GM12874 (cell line): ENCODE results near the gene CGN.

Experiments
- CTCF ChIP-seq: IDR thresholded peaks from 2 replicates; pipeline ENCODE4 v1.5.1; 2011; ENCODE audit warnings: low read depth, mild to moderate bottlenecking, control low read depth, low read length, moderate library complexity; ENCODE audit not compliant: insufficient read depth

The CGN gene

GRCh38 chr1:151510957-151511635 lies at the start of gene CGN:
CGN (plus strand) TSS chr1:151511387; CDS start chr1:151518520, 7,133 bp downstream.
- TF ChIP-seq CTCF, result no peak

- TF ChIP-seq CTCF, result no peak
Observed at GRCh38 chr1:151461694-151462093, 49.5 kb upstream of the CGN start.

GRCh38 chr1:151465026-151465425 lies 46.2 kb upstream of the CGN start:
- no peak for TF ChIP-seq CTCF

- TF ChIP-seq CTCF, result no peak
Observed at GRCh38 chr1:151472856-151473731, 38.1 kb upstream of the CGN start.

- no peak for TF ChIP-seq CTCF
Observed at GRCh38 chr1:151474745-151475144, 36.4 kb upstream of the CGN start.

GRCh38 chr1:151475175-151475574 lies 36.0 kb upstream of the CGN start:
- TF ChIP-seq CTCF, result no peak

- no peak for TF ChIP-seq CTCF
Observed at GRCh38 chr1:151476083-151476482, 35.1 kb upstream of the CGN start.
